Measurements from ENCODE around the gene MTHFD2.

DNA sequence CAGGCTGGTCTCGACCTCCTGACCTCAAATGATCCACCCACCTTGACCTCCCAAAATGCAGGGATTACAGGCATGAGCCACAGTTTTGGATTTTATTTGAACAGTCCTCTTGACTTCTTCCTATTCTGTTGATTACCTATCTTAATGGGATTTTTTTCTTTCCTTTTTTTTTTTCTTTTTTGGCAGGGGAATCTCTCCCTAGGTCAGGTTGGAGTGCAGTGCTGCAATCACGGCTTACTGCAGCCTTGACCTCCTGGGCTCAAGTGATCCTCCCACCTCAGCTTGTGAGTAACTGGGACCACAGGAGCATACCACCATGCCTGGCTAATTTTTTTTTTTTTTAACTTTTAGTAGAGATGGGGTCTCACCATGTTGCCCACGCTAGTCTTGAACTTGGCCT is 2.8 kb downstream of the MTHFD2 start:
- TF ChIP-seq, protein P1, sequence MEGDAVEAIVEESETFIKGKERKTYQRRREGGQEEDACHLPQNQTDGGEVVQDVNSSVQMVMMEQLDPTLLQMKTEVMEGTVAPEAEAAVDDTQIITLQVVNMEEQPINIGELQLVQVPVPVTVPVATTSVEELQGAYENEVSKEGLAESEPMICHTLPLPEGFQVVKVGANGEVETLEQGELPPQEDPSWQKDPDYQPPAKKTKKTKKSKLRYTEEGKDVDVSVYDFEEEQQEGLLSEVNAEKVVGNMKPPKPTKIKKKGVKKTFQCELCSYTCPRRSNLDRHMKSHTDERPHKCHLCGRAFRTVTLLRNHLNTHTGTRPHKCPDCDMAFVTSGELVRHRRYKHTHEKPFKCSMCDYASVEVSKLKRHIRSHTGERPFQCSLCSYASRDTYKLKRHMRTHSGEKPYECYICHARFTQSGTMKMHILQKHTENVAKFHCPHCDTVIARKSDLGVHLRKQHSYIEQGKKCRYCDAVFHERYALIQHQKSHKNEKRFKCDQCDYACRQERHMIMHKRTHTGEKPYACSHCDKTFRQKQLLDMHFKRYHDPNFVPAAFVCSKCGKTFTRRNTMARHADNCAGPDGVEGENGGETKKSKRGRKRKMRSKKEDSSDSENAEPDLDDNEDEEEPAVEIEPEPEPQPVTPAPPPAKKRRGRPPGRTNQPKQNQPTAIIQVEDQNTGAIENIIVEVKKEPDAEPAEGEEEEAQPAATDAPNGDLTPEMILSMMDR (IDR thresholded peaks at IDR 0.05; ENCODE audit: low read depth, low read length, poor library complexity, severe bottlenecking), result no peak
- TF ChIP-seq EZH2phosphoT487 (IDR thresholded peaks at IDR 0.05; ENCODE audit: borderline replicate concordance, low read length), result no peak

All from DOHH2 (cell line).